Stimulated activated CD4-positive, alpha-beta T cell treated with anti-CD3 and anti-CD28 coated beads, Interleukin-15, amount 100 ng/mL, for 24 hours (primary cell): ENCODE measurements around the gene NUDT13.

Experiments
- DNase-seq: peaks from one replicate; pipeline ENCODE4 v3.0.0-alpha.2; 2020

The NUDT13 gene

DNA sequence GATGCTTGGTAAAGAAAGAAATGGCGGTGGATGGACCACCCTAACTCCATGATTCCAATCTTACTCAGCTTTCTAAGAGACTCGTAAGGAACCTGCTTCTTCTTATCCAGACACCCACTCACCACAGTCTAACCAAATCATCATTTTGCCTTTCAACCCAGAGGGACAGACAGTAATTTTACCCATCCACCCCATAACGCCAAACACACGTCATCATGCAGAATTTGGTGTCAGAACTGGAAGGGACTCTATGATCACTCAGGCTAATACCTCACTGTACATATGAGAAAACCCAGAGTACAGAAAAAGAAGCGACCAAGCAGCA, 57.2 kb downstream of the NUDT13 start:
- peak; percentile 20 for DNase-seq

DNA sequence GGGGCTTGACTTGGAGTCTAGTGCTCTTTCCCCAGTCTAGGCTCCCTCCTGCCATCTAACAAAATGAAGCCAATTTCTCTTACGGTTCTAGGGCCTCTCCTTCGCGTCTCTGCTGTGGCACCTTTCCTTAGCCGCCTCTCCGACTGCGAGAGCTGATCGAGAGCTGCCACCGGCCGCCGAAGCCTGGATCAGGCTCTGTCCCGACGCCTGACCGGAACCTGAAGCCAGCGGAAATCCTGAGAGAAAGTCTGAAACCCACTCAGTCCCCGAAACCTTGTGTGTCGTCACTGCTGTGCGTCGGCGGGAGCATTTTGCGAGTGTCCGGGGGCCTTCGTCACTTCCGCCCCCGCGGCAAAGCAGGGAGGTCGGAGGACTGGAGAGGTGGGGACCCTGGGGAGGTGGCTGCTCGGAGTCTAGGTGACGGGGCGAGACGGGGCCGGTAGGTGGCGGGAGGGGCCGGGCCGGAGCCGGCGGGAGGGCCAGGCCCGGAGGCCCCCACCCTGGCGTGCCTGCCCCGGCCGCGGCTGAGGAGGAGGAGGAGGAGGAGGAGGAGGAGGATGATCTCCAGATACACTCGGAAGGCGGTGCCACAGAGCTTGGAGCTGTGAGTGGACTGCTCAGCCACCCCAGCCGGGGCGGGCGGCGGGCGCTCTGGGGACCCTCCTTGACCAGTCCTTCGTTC, 57.7 kb downstream of the NUDT13 start, which contains the start of the genes ECD and FAM149B1:
ECD (minus strand) TSS at position 226 of the 682 bp plus-strand sequence. CDS start 4,071 bp downstream, outside the sequence.
FAM149B1 (plus strand) TSS at position 337 of the 682 bp plus-strand sequence; CDS start at position 558, 221 bp downstream.
- peak; percentile 96 for DNase-seq

DNA sequence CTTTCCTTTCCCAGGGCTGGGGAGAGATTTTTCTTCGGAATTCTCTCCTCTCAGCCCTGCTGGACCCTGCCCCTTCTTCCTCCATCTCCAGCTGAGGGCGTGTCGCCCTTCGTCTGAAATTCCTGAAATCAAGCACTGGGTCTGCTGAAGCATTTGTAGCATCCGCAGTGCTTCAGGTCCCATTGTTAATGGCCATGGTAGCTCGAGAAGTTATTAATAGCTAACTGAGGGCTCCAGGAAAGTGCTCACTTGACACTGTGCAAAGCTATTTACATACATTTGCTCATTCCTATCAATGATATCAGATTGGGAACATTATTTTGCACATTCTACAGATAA, 58.2 kb downstream of the NUDT13 start:
- no peak for DNase-seq

DNA sequence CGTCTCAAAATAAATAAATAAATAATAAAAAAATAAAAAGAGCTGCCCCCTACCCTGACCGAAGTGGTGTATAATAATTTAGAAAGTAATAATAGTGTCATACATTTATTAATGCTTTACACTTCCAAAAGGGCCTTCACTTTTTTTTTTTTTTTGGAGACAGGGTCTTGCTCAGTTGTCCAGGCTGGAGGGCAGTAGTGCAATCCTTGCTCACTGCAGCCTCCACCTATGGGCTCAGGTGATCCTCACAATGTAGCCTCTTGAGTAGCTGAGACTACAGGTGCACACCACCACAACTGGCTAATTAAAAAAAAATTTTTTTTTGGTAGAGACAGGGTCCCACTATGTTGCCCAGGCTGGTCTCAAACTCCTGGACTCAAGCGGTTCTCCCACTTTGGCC, 59.1 kb downstream of the NUDT13 start:
- DNase-seq: no peak

DNA sequence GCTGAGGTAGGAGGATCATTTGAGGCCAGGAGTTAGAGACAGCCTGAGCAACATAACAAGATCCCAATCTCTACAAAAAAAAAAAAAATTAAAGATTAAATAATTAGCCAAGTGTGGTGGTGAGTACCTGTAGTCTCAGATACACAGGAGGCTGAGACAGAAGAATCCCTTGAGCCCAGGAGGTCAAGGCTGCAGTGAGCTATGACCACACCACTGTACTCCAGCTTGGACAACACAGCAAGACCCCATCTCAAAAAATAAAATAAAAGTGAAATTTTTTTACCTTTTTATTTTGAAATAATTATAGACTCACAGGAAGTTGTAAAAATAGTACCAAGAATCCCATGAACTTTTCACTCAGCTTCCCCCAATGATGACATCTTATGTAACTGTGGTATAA, 62.6 kb downstream of the NUDT13 start:
- no peak for DNase-seq

DNA sequence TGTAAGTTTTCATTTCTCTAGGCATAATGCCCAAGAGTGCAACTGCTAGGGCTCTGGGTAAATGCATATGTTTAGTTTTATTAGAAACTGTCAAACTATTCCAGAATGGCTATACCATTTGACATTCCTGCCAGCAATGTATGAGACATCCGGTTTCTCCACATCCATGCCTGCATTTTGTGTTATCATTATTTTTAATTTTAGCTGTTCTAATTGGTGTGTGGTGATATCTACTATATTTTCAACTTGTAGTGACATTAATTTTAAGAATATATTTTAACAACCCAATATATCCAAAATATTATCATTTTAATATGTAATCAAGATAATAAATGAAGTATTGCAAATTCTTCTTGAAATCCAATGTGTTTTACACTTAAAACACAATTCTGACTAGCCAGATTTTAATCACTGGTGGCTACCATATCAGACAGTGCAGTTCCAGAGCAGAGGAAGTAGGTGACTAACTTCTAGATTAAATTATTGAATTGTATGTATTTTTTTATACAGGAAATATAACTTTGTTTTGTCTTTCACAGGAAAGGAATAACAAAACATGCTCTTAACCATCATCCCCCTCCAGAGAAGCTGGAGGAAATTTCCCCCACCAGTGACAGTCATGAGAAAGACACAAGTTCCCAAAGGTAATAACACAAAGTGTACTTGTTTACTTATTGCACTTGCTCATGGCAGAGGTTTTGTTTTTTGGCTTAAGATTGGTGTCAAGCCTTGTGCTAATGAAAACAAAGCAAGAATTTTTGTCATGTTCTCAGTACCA, 64.1 kb downstream of the NUDT13 start:
- no peak for DNase-seq
